Measurements from ENCODE around the gene SLFN14.

DNA sequence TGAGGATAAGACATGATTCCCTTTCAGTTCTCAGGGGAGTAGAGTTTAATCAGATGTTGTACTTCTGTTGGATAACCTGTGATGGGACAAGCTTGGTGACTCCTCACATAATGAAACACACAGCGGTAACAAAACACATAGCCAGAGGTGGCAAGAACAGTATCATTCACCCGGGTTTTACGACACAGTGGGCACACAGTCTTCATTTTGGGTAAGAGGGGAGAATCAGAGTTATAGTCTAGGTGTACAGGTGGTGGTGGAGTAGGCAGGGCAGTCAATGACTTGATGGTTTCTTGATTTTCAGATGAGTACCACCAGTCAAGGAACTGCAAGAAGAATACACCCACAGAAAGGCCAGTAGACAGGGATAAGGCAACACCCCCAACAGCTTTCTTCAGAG lies 15.1 kb upstream of the SLFN14 start:
- TF ChIP-seq, protein P1, sequence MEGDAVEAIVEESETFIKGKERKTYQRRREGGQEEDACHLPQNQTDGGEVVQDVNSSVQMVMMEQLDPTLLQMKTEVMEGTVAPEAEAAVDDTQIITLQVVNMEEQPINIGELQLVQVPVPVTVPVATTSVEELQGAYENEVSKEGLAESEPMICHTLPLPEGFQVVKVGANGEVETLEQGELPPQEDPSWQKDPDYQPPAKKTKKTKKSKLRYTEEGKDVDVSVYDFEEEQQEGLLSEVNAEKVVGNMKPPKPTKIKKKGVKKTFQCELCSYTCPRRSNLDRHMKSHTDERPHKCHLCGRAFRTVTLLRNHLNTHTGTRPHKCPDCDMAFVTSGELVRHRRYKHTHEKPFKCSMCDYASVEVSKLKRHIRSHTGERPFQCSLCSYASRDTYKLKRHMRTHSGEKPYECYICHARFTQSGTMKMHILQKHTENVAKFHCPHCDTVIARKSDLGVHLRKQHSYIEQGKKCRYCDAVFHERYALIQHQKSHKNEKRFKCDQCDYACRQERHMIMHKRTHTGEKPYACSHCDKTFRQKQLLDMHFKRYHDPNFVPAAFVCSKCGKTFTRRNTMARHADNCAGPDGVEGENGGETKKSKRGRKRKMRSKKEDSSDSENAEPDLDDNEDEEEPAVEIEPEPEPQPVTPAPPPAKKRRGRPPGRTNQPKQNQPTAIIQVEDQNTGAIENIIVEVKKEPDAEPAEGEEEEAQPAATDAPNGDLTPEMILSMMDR (IDR thresholded peaks at IDR 0.05): no peak
- TF ChIP-seq ZFX (IDR thresholded peaks at IDR 0.05; ENCODE audit: borderline replicate concordance): no peak
